ENCODE measurements around the gene ZNF618. TPM values are rescaled to one million over a fixed set of nuclear protein-coding genes. Genes with fewer than 3 reads are reported as not detected.

Gene ZNF618
- total RNA-seq, 4 donors from 2014 or later, result 2.9 to 5.8 (median 4.2) TPM

GRCh38 chr9:113989017-113989713 lies 113.1 kb downstream of the ZNF618 start:
- peak in 1 of 2 donors; percentile 68 for DNase-seq (ENCODE audit: low spot score in 2 of 2)
- Histone ChIP-seq H3K27me3 (no peaks in the 10 kb centered on the region), H3K4me3 (no peak overlapping the region), H3K9me3 (no peaks in the 10 kb centered on the region), H3K36me3 (peaks cover 7% of the 10 kb centered on the region), H3K4me1 (peaks cover 28% of the 10 kb centered on the region), H3K27ac (no peak overlapping the region)
- no peak for TF ChIP-seq EP300 (IDR thresholded peaks at IDR 0.05)
- TF ChIP-seq POLR2AphosphoS5 (IDR thresholded peaks at IDR 0.05), result peak in 1 of 3 donors; percentile 39
- WGBS, result 92% methylated on average over 12 of the region's 12 CpGs

- Histone ChIP-seq H3K4me1 (peaks cover 32% of the 10 kb centered on the region), H3K4me3 (no peak overlapping the region), H3K27ac (no peak overlapping the region), H3K9me3 (no peaks in the 10 kb centered on the region), H3K36me3 (peaks cover 7% of the 10 kb centered on the region), H3K27me3 (no peaks in the 10 kb centered on the region)
- peak in 1 of 2 donors; percentile 4 for DNase-seq (ENCODE audit: low spot score in 2 of 2)
- TF ChIP-seq CTCF (IDR thresholded peaks at IDR 0.05) (no peak), EP300 (IDR thresholded peaks at IDR 0.05) (no peak), POLR2AphosphoS5 (IDR thresholded peaks at IDR 0.05) (no peak)
- 91% methylated on average over 5 of the region's 5 CpGs for WGBS
Observed at GRCh38 chr9:113989714-113990569, 113.8 kb downstream of the ZNF618 start.

- Histone ChIP-seq H3K4me3 (no peak overlapping the region), H3K27ac (no peak overlapping the region), H3K4me1 (peaks cover 32% of the 10 kb centered on the region), H3K27me3 (no peaks in the 10 kb centered on the region), H3K9me3 (no peaks in the 10 kb centered on the region), H3K36me3 (peaks cover 7% of the 10 kb centered on the region)
- DNase-seq (ENCODE audit: low spot score in 2 of 2), result peak; percentile 6 to 27
- 86% methylated on average over 8 of the region's 8 CpGs for WGBS
- TF ChIP-seq CTCF (IDR thresholded peaks at IDR 0.05) (no peak), POLR2A (IDR thresholded peaks at IDR 0.05) (no peak), EP300 (IDR thresholded peaks at IDR 0.05) (no peak), POLR2AphosphoS5 (IDR thresholded peaks at IDR 0.05) (no peak)
Observed at GRCh38 chr9:113990570-113990907, 114.4 kb downstream of the ZNF618 start.

- H3K4me1 ChIP-seq, result peaks cover 32% of the 10 kb centered on the region
- WGBS, result 76% methylated on average over 5 of the region's 5 CpGs
- no peaks in the 10 kb centered on the region for H3K9me3 ChIP-seq
- no peak overlapping the region for H3K27ac ChIP-seq
- peaks cover 7% of the 10 kb centered on the region for H3K36me3 ChIP-seq
- no peaks in the 10 kb centered on the region for H3K27me3 ChIP-seq
- TF ChIP-seq POLR2A (IDR thresholded peaks at IDR 0.05), result no peak
- no peak for TF ChIP-seq CTCF (IDR thresholded peaks at IDR 0.05)
- no peak for TF ChIP-seq POLR2AphosphoS5 (IDR thresholded peaks at IDR 0.05)
- no peak for TF ChIP-seq EP300 (IDR thresholded peaks at IDR 0.05)
- H3K4me3 ChIP-seq, result no peak overlapping the region
- peak; percentile 41 to 55 for DNase-seq (ENCODE audit: low spot score in 2 of 2)
Observed at GRCh38 chr9:113990975-113991471, 114.9 kb downstream of the ZNF618 start.

GRCh38 chr9:113991714-113992113 lies 115.6 kb downstream of the ZNF618 start:
- no peaks in the 10 kb centered on the region for H3K27me3 ChIP-seq
- no peak overlapping the region for H3K27ac ChIP-seq
- peaks cover 7% of the 10 kb centered on the region for H3K36me3 ChIP-seq
- no peak for TF ChIP-seq POLR2AphosphoS5 (IDR thresholded peaks at IDR 0.05)
- no peak for TF ChIP-seq EP300 (IDR thresholded peaks at IDR 0.05)
- TF ChIP-seq POLR2A (IDR thresholded peaks at IDR 0.05), result no peak
- TF ChIP-seq CTCF (IDR thresholded peaks at IDR 0.05), result no peak
- H3K4me3 ChIP-seq, result no peak overlapping the region
- peaks cover 32% of the 10 kb centered on the region for H3K4me1 ChIP-seq
- H3K9me3 ChIP-seq, result no peaks in the 10 kb centered on the region
- peak; percentile 11 to 20 for DNase-seq (ENCODE audit: low spot score in 2 of 2)
- 100% methylated on average over 3 of the region's 3 CpGs for WGBS
